Smooth muscle cell (in vitro differentiated cells): ENCODE results near the gene CCM2. TPM values are rescaled to one million over a fixed set of nuclear protein-coding genes. Genes with fewer than 3 reads are reported as not detected.

Experiments
- DNase-seq: peaks from one replicate; lab custom pipeline; 2025; ENCODE audit not compliant: unreplicated experiment; lab: John Stamatoyannopoulos, UW
- H2AFZ ChIP-seq: fragments of 200-600 bp; sonication (generic); 2 replicates; pipeline ENCODE4 v1.6.0; 2016; ENCODE audit warnings: antibody characterized with exemption, low read depth, mild to moderate bottlenecking
- H3F3A ChIP-seq: fragments of 200-600 bp; sonication (generic); 2 replicates; pipeline ENCODE4 v1.6.0; 2017; ENCODE audit warnings: antibody characterized with exemption, low read depth
- H3K27ac ChIP-seq: fragments of 200-600 bp; sonication (generic); 2 replicates; pipeline ENCODE4 v1.5.1; 2016; ENCODE audit warnings: low read depth, mild to moderate bottlenecking
- H3K27me3 ChIP-seq: fragments of 200-600 bp; sonication (generic); 2 replicates; pipeline ENCODE4 v1.6.1; 2016; ENCODE audit warnings: low read depth, mild to moderate bottlenecking
- H3K36me3 ChIP-seq: fragments of 200-600 bp; sonication (generic); 2 replicates; pipeline ENCODE4 v1.5.1; 2016; ENCODE audit warnings: low read depth
- H3K4me1 ChIP-seq: fragments of 200-600 bp; sonication (generic); 2 replicates; pipeline ENCODE4 v1.5.1; 2016; ENCODE audit warnings: low read depth
- H3K4me2 ChIP-seq: fragments of 200-600 bp; sonication (generic); 2 replicates; pipeline ENCODE4 v1.6.0; 2016; ENCODE audit warnings: mild to moderate bottlenecking
- H3K4me3 ChIP-seq: fragments of 200-600 bp; sonication (generic); 2 replicates; pipeline ENCODE4 v1.5.1; 2016; ENCODE audit warnings: mild to moderate bottlenecking
- H3K79me2 ChIP-seq: fragments of 200-600 bp; sonication (generic); 2 replicates; pipeline ENCODE4 v1.6.0; 2016; ENCODE audit warnings: low read depth, mild to moderate bottlenecking
- H3K9ac ChIP-seq: fragments of 200-600 bp; sonication (generic); 2 replicates; pipeline ENCODE4 v1.6.0; 2016; ENCODE audit warnings: low read depth
- H3K9me3 ChIP-seq: fragments of 200-600 bp; sonication (generic); replicated peaks from 2 replicates; pipeline ENCODE4 v1.5.1; 2016; ENCODE audit warnings: low read depth
- H4K20me1 ChIP-seq: fragments of 200-600 bp; sonication (generic); 2 replicates; pipeline ENCODE4 v1.6.0; 2016; ENCODE audit warnings: low read depth
- CTCF ChIP-seq: fragments of 200-600 bp; sonication (generic); IDR thresholded peaks from 2 replicates; pipeline ENCODE4 v1.5.1; 2017; ENCODE audit warnings: borderline replicate concordance, mild to moderate bottlenecking, antibody characterized with exemption; ENCODE audit not compliant: insufficient read depth, poor library complexity, severe bottlenecking
- WGBS: methylation state at CpG from one replicate; pipeline ENCODE4 v1.1.7; 2016; ENCODE audit warnings: low lambda C conversion rate; 5-methylcytosine and 5-hydroxymethylcytosine counted together
- polyA plus RNA-seq: library from polyadenylated mRNA; unstranded; fragments of >200 nt; fragmentation: Nextera tagmentation; extraction: Ambion mirVana; gene quantifications from 2 replicates; pipeline ENCODE4 v1.2.1, GENCODE V29; 2016
- total RNA-seq: library from RNA; depleted of rRNA; stranded (reverse); fragments of >200 nt; gene quantifications from 2 replicates; pipeline ENCODE4 v1.2.3, GENCODE V29; 2014

The CCM2 gene
- total and polyA plus RNA-seq, 2 experiments from 2014 or later, result 32.6 to 85.5 TPM

GRCh38 chr7:45061352-45061751 lies 61.4 kb downstream of the CCM2 start:
- Histone ChIP-seq H3K4me3 (no peak overlapping the region), H3K4me1 (no peaks in the 10 kb centered on the region), H3K9me3 (no peaks in the 10 kb centered on the region), H3K27me3 (no peaks in the 10 kb centered on the region), H3K4me2 (no peak overlapping the region), H3K27ac (no peak overlapping the region), H3F3A (no peaks in the 10 kb centered on the region), H3K79me2 (peaks cover 51% of the 10 kb centered on the region), H2AFZ (no peak overlapping the region), H3K36me3 (no peaks in the 10 kb centered on the region), H3K9ac (no peak overlapping the region), H4K20me1 (peaks cover 65% of the 10 kb centered on the region)
- TF ChIP-seq CTCF, result no peak
- 97% methylated on average over 2 of the region's 2 CpGs for WGBS
- no peak for DNase-seq

GRCh38 chr7:45061806-45062425 lies 61.9 kb downstream of the CCM2 start:
- TF ChIP-seq CTCF, result no peak
- Histone ChIP-seq H4K20me1 (peaks cover 65% of the 10 kb centered on the region), H3K27me3 (no peaks in the 10 kb centered on the region), H3K36me3 (no peaks in the 10 kb centered on the region), H2AFZ (no peak overlapping the region), H3F3A (no peaks in the 10 kb centered on the region), H3K4me1 (no peaks in the 10 kb centered on the region), H3K9ac (no peak overlapping the region), H3K4me2 (no peak overlapping the region), H3K27ac (no peak overlapping the region), H3K79me2 (peaks cover 45% of the 10 kb centered on the region), H3K4me3 (no peak overlapping the region), H3K9me3 (no peaks in the 10 kb centered on the region)
- WGBS, result 100% methylated on average over 1 of the region's 1 CpG
- no peak for DNase-seq

GRCh38 chr7:45064047-45064725 lies 64.2 kb downstream of the CCM2 start:
- 93% methylated on average over 16 of the region's 16 CpGs for WGBS
- no peak overlapping the region for H3K27ac ChIP-seq
- H3K9me3 ChIP-seq, result no peaks in the 10 kb centered on the region
- no peak overlapping the region for H3K9ac ChIP-seq
- peaks cover 30% of the 10 kb centered on the region for H3K79me2 ChIP-seq
- H4K20me1 ChIP-seq, result peaks cover 59% of the 10 kb centered on the region
- H2AFZ ChIP-seq, result no peak overlapping the region
- no peak for TF ChIP-seq CTCF
- no peak overlapping the region for H3K4me3 ChIP-seq
- DNase-seq, result no peak
- H3K4me2 ChIP-seq, result no peak overlapping the region
- no peaks in the 10 kb centered on the region for H3F3A ChIP-seq
- H3K36me3 ChIP-seq, result no peaks in the 10 kb centered on the region
- no peaks in the 10 kb centered on the region for H3K27me3 ChIP-seq
- H3K4me1 ChIP-seq, result no peaks in the 10 kb centered on the region
